Uterus (tissue), 2 donors: ENCODE data around the gene OOSP3.

Experiments
- POLR2A ChIP-seq, 2 donors: fragments of 450-650 bp; IDR thresholded peaks; one replicate each; pipeline ENCODE4 v1.6.1; 2016; ENCODE audit warnings: antibody characterized with exemption in 2 of 2, mild to moderate bottlenecking in 1 of 2, moderate library complexity in 1 of 2
- TF ChIP-seq, protein P1 (sequence below), 4 experiments: fragments of 200-600 bp in 2 of 4; fragments of 450-650 bp in 2 of 4; sonication (generic) in 2 of 4; IDR thresholded peaks; one replicate each; pipeline ENCODE4 v1.5.1; 2016 to 2019; ENCODE audit warnings: antibody characterized with exemption in 4 of 4, mild to moderate bottlenecking in 2 of 4, moderate library complexity in 1 of 4

DNA sequence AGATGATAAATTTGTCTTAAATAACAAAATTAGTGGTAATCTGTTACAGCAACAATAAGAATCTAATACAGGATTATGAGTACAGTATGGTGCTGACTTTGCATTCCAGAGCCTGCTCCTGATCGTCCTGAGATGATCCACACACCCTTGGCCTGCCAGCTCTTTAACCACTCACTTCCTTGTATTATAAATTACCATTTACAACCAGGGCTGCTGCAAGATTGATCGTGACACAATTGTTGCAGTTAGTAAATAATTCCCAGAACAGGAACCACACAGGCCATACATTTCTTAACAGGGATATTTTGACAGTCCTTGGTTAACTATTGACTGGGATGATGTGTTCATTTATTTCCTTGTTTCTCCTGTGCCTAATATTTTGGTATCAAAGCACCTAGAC is 29.5 kb upstream of the OOSP3 start:
- TF ChIP-seq, protein P1, sequence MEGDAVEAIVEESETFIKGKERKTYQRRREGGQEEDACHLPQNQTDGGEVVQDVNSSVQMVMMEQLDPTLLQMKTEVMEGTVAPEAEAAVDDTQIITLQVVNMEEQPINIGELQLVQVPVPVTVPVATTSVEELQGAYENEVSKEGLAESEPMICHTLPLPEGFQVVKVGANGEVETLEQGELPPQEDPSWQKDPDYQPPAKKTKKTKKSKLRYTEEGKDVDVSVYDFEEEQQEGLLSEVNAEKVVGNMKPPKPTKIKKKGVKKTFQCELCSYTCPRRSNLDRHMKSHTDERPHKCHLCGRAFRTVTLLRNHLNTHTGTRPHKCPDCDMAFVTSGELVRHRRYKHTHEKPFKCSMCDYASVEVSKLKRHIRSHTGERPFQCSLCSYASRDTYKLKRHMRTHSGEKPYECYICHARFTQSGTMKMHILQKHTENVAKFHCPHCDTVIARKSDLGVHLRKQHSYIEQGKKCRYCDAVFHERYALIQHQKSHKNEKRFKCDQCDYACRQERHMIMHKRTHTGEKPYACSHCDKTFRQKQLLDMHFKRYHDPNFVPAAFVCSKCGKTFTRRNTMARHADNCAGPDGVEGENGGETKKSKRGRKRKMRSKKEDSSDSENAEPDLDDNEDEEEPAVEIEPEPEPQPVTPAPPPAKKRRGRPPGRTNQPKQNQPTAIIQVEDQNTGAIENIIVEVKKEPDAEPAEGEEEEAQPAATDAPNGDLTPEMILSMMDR (IDR thresholded peaks at IDR 0.05) = no peak
- TF ChIP-seq POLR2A (IDR thresholded peaks at IDR 0.05) = no peak
